GM12874 (cell line): ENCODE measurements around the gene BBS4.

Source experiments
- CTCF ChIP-seq: IDR thresholded peaks from 2 replicates; pipeline ENCODE4 v1.5.1; 2011; ENCODE audit warnings: low read depth, mild to moderate bottlenecking, control low read depth, low read length, moderate library complexity; ENCODE audit not compliant: insufficient read depth

Gene BBS4

GRCh38 chr15:72778796-72779195, 92.8 kb downstream of the BBS4 start:
- TF ChIP-seq CTCF, result no peak

GRCh38 chr15:72781631-72782030, 95.6 kb downstream of the BBS4 start:
- no peak for TF ChIP-seq CTCF

GRCh38 chr15:72782274-72783003, 96.4 kb downstream of the BBS4 start:
- no peak for TF ChIP-seq CTCF

- no peak for TF ChIP-seq CTCF
Observed at GRCh38 chr15:72783004-72783639, 97.1 kb downstream of the BBS4 start.

- TF ChIP-seq CTCF, result peak; percentile 38; the same call in 1 of the 2 replicates
Observed at GRCh38 chr15:72783640-72784455, 97.8 kb downstream of the BBS4 start, which contains the start of gene ADPGK. Gene ADPGK, minus strand, starts transcription at chr15:72783758. Its CDS starts 67 bp downstream, at chr15:72783691.

- TF ChIP-seq CTCF, result no peak
Observed at GRCh38 chr15:72784456-72784876, 98.5 kb downstream of the BBS4 start.

GRCh38 chr15:72785432-72785831, 99.4 kb downstream of the BBS4 start:
- no peak for TF ChIP-seq CTCF
